Spleen (tissue), 11 donors: ENCODE data around the gene CCDC61. TPM values are rescaled to one million over a fixed set of nuclear protein-coding genes. Genes with fewer than 3 reads are reported as not detected.

Source experiments
- DNase-seq: peaks from one replicate; pipeline ENCODE4 v3.0.0-alpha.2; 2020
- H3K27ac ChIP-seq, 8 donors: fragments of 200-600 bp; sonication (generic) in 7 of 8; 1 replicate in 4 of 8; 2 replicates in 4 of 8; pipeline versions ENCODE4 v1.5.0 to v1.8.0; 2016 to 2021; ENCODE audit warnings: inconsistent platforms in 4 of 8, mild to moderate bottlenecking in 4 of 8, moderate library complexity in 1 of 8
- H3K27me3 ChIP-seq, 7 donors: fragments of 200-600 bp; sonication (generic) in 6 of 7; replicated peaks in 1 of 7; 1 replicate in 4 of 7; 2 replicates in 3 of 7; pipeline versions ENCODE4 v1.5.0 to v1.8.0; 2016 to 2021; ENCODE audit warnings: inconsistent platforms in 3 of 7, mild to moderate bottlenecking in 1 of 7
- H3K36me3 ChIP-seq, 6 donors: fragments of 200-600 bp; sonication (generic) in 5 of 6; 1 replicate in 4 of 6; 2 replicates in 2 of 6; pipeline versions ENCODE4 v1.5.0 to v1.8.0; 2016 to 2021; ENCODE audit warnings: inconsistent platforms in 2 of 6
- H3K4me1 ChIP-seq, 6 donors: fragments of 200-600 bp; sonication (generic) in 5 of 6; 1 replicate in 3 of 6; 2 replicates in 3 of 6; pipeline versions ENCODE4 v1.5.0 to v1.8.0; 2016 to 2021; ENCODE audit warnings: inconsistent platforms in 3 of 6
- H3K4me3 ChIP-seq, 8 donors: fragments of 200-600 bp; sonication (generic) in 7 of 8; 1 replicate in 4 of 8; 2 replicates in 4 of 8; pipeline versions ENCODE4 v1.5.0 to v1.8.0; 2016 to 2021; ENCODE audit warnings: inconsistent platforms in 4 of 8, mild to moderate bottlenecking in 4 of 8, moderate library complexity in 2 of 8
- H3K9me3 ChIP-seq, 8 donors: fragments of 200-600 bp; sonication (generic) in 7 of 8; 1 replicate in 4 of 8; 2 replicates in 4 of 8; pipeline versions ENCODE4 v1.5.0 to v1.8.0; 2016 to 2021; ENCODE audit warnings: inconsistent platforms in 4 of 8
- POLR2A ChIP-seq, 3 donors: fragments of 450-650 bp; IDR thresholded peaks; one replicate each; pipeline ENCODE4 v1.5.1; 2017; ENCODE audit warnings: antibody characterized with exemption in 3 of 3, mild to moderate bottlenecking in 1 of 3
- POLR2AphosphoS5 ChIP-seq, 3 donors: sonication (generic); formaldehyde crosslinking; IDR thresholded peaks; one replicate each; pipeline ENCODE4 v1.5.1; 2017; ENCODE audit warnings: antibody characterized with exemption in 3 of 3
- WGBS, 5 donors: extraction: QIAGEN DNeasy Blood & Tissue Kit in 3 of 5; methylation state at CpG; one replicate each; pipeline versions ENCODE4 v1.1.5 to v1.1.7; 2013 to 2018; 5-methylcytosine and 5-hydroxymethylcytosine counted together
- intact Hi-C: fragments of 100-400 bp; cut with DNase I; formaldehyde crosslinking; loops from one replicate; pipeline ENCODE4 v1.15.0; 2023; ENCODE audit warnings: low total_unique reads
- polyA plus RNA-seq, 3 donors: library from polyadenylated mRNA; stranded (reverse); fragments of 200-250 nt; gene quantifications; one replicate each; pipeline ENCODE4 v1.2.1, GENCODE V29; 2013
- total RNA-seq, 7 donors: library from RNA; depleted of rRNA in 3 of 7; stranded (reverse); fragments of >200 nt in 3 of 7; fragmentation: NEBNext Ultra II Directional in 4 of 7; extraction: Animal tissue kit (Norgen Biotek cat#: 25700) in 4 of 7; gene quantifications; one replicate each; pipeline versions ENCODE4 v1.1.0 to v1.2.1, GENCODE V29; 2016 to 2021
- TF ChIP-seq, protein P1 (sequence below), 11 experiments: fragments of 200-600 bp in 7 of 11; fragments of 450-650 bp in 4 of 11; sonication (generic) in 4 of 11; IDR thresholded peaks in 8 of 11; conservative IDR thresholded peaks in 3 of 11; 1 replicate in 7 of 11; 2 replicates in 4 of 11; pipeline versions ENCODE4 v1.4.0 to v1.8.0; 2016 to 2021; ENCODE audit warnings: antibody characterized with exemption in 11 of 11, inconsistent platforms in 4 of 11, mild to moderate bottlenecking in 1 of 11
- donor health status: healthy with polysubstance abuse.
- donor health status: DM: no; HTN: no; CAD: no; lungs with moderate emphysema.
- donor health status: DM: no; HTN: no; CAD: no.
- donor health status: Bipolar disorder and iron deficiency.
- donor health status: healthy.
- donor health status: DM: no; HTN: no; CAD: no.
- donor health status: DM: yes; HTN: yes; CAD: no.

Gene CCDC61
- total and polyA plus RNA-seq, 10 donors, result 5.0 to 24.6 (median 16.7) TPM

DNA sequence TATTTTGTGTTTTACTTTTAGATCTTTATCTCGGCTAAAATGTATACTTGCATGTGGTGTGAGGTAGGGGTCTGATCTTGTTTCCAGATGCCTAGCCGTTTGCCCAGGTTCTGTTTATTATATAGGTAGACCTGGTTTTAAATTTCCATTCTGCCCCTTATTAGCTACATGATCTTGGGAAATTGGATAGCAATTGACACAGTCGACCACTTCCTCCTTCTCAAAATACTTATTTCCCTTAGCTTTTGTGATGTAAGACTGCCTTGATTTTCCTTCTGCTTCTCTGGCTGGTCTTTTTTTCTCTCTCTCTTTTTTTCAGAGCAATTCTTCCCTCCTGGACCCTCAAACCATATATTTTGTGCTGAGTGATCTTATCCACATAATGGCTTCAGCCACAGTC, 30.6 kb downstream of the CCDC61 start:
- H3K27me3 ChIP-seq, result peaks cover 2 to 86% (median 21%) of the 10 kb centered on the region in 7 donors
- WGBS, 5 donors, result 32 to 59% (median 49%) methylated on average over 3 of the region's 3 CpGs
- intact Hi-C loops, result no loop called here

DNA sequence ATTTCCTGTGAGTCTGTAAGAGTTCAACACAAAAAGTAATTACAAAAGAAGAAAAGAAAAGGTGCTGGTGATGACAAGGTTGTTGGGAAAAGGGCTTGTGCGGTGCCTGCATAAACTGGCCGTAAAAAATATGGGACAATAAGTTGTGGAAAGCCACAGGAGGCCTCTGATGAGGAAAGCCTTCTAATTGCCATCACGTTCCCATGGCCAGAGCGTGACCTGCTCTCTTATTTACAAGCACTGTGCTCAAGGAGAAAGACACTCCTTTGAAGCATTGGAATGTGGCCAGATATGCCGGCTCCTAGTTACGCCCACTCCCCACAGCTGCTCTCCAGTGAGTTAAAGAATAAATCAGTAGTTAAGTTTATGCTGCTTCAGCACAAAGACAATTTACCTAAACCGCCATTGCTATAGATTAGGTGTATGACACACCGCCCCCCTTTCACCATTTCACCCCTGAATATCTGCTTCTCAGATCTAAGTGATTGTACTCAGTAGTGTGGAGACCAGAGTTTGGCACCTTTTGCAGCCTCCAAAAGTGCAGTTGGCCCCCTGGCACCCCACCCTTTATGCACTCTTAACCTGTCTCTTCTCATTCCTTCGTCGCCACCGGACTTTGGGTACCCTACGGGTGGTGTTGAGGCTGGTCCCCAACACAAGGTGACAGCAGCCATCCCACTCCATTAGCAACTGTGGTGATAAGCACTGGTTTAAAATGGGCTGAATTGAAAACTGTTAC, 35.7 kb downstream of the CCDC61 start:
- 67 to 73% (median 69%) methylated on average over 12 of the region's 12 CpGs for WGBS, 5 donors
- Histone ChIP-seq H3K9me3 (peaks cover 0 to 6% (median 0%) of the 10 kb centered on the region in 8 donors), H3K27ac (no peak overlapping the region), H3K4me1 (peaks cover 0 to 30% (median 6%) of the 10 kb centered on the region in 6 donors), H3K36me3 (no peaks in the 10 kb centered on the region), H3K4me3 (no peak overlapping the region), H3K27me3 (peaks cover 0 to 71% (median 0%) of the 10 kb centered on the region in 7 donors)
- DNase-seq, result no peak
- intact Hi-C loops, result loop anchor here (2.0 to 10.0 kb wide), 2 partner anchors 154 to 234 kb away; no protein-coding TSS in a partner anchor
- TF ChIP-seq, protein P1, sequence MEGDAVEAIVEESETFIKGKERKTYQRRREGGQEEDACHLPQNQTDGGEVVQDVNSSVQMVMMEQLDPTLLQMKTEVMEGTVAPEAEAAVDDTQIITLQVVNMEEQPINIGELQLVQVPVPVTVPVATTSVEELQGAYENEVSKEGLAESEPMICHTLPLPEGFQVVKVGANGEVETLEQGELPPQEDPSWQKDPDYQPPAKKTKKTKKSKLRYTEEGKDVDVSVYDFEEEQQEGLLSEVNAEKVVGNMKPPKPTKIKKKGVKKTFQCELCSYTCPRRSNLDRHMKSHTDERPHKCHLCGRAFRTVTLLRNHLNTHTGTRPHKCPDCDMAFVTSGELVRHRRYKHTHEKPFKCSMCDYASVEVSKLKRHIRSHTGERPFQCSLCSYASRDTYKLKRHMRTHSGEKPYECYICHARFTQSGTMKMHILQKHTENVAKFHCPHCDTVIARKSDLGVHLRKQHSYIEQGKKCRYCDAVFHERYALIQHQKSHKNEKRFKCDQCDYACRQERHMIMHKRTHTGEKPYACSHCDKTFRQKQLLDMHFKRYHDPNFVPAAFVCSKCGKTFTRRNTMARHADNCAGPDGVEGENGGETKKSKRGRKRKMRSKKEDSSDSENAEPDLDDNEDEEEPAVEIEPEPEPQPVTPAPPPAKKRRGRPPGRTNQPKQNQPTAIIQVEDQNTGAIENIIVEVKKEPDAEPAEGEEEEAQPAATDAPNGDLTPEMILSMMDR (IDR thresholded peaks at IDR 0.05 in 8 of 11, conservative IDR thresholded peaks at IDR 0.05 in 3 of 11), result no peak
- TF ChIP-seq POLR2A (IDR thresholded peaks at IDR 0.05) (no peak), POLR2AphosphoS5 (IDR thresholded peaks at IDR 0.05) (no peak)

More for the DNA sequence above, 30.6 kb downstream of the CCDC61 start:
- peak overlapping the region in 5 of 8 donors; percentile 49 to 73 (median 58) for H3K27ac ChIP-seq
- H3K9me3 ChIP-seq, result no peaks in the 10 kb centered on the region
- H3K36me3 ChIP-seq, result no peaks in the 10 kb centered on the region
- TF ChIP-seq POLR2AphosphoS5 (IDR thresholded peaks at IDR 0.05) (no peak), POLR2A (IDR thresholded peaks at IDR 0.05) (no peak)
- TF ChIP-seq, protein P1 (IDR thresholded peaks at IDR 0.05 in 8 of 11, conservative IDR thresholded peaks at IDR 0.05 in 3 of 11), result no peak
- no peak overlapping the region for H3K4me3 ChIP-seq
- H3K4me1 ChIP-seq, result peaks cover 0 to 47% (median 10%) of the 10 kb centered on the region in 6 donors
- DNase-seq, result no peak

DNA sequence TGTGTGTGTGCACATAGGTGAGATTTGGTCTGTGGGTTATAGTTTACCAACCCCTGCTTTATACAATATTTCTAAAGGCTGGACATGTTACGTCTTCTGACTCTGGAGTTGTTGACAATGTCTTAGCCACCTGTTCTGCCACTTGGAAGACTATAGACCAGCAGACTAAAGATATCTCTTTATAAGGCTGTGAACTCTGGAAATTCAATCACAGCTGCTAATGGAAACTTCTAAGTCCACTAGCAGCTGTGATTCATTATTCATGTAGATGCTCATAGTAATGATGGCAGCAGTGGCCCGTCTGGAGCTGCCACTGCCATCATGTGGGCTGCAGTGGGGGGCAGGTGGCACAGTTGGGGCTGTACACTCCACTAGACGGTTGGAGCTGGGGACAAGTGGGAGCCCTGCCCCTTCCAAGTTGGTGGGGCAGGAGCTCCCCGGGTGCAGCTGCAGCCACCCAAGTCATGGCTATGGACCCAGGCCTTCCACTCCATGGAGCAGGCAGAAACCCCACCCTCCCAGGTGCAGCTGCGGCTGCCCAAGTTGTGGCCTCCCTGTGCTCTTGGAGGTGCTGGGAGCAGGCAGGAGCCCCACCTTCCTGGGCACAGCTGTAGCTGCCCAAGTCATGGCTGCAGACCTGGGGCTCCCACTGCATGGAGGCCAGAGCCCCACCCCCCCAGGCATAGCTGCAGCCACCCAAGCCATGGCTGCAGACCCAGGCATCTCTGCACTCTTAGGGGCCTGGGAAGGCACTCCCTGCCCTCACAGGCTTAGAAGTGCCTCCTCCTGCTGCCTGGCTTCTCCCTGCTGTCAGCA, 36.7 kb downstream of the CCDC61 start:
- DNase-seq, result no peak
- no peak overlapping the region for H3K4me3 ChIP-seq
- no peak overlapping the region for H3K27ac ChIP-seq
- peaks cover 0 to 69% (median 0%) of the 10 kb centered on the region in 7 donors for H3K27me3 ChIP-seq
- no peaks in the 10 kb centered on the region for H3K36me3 ChIP-seq
- peaks cover 0 to 20% (median 5%) of the 10 kb centered on the region in 6 donors for H3K4me1 ChIP-seq
- peaks cover 0 to 6% (median 0%) of the 10 kb centered on the region in 8 donors for H3K9me3 ChIP-seq
- TF ChIP-seq POLR2A (IDR thresholded peaks at IDR 0.05) (no peak), POLR2AphosphoS5 (IDR thresholded peaks at IDR 0.05) (no peak)
- TF ChIP-seq, protein P1 (IDR thresholded peaks at IDR 0.05 in 8 of 11, conservative IDR thresholded peaks at IDR 0.05 in 3 of 11), result no peak
- intact Hi-C loops, result loop anchor here (2.0 to 10.0 kb wide), 2 partner anchors 153 to 233 kb away; no protein-coding TSS in a partner anchor
- WGBS, 5 donors, result 77 to 93% (median 87%) methylated on average over 2 to 5 of the region's 5 CpGs
